Peyer's patch (tissue), 4 donors: Measurements from ENCODE around the gene BHLHE40.

Experiments
- POLR2A ChIP-seq, 2 donors: fragments of 450-650 bp; IDR thresholded peaks; one replicate each; pipeline ENCODE4 v1.5.1; 2017; ENCODE audit warnings: antibody characterized with exemption in 2 of 2, mild to moderate bottlenecking in 2 of 2, moderate library complexity in 2 of 2
- TF ChIP-seq, protein P1 (sequence below), 6 experiments: fragments of 450-650 bp in 4 of 6; fragments of 200-600 bp in 2 of 6; sonication (generic) in 1 of 6; IDR thresholded peaks; one replicate each; pipeline ENCODE4 v1.5.1; 2017 to 2019; ENCODE audit warnings: antibody characterized with exemption in 6 of 6, mild to moderate bottlenecking in 3 of 6, moderate library complexity in 1 of 6

DNA sequence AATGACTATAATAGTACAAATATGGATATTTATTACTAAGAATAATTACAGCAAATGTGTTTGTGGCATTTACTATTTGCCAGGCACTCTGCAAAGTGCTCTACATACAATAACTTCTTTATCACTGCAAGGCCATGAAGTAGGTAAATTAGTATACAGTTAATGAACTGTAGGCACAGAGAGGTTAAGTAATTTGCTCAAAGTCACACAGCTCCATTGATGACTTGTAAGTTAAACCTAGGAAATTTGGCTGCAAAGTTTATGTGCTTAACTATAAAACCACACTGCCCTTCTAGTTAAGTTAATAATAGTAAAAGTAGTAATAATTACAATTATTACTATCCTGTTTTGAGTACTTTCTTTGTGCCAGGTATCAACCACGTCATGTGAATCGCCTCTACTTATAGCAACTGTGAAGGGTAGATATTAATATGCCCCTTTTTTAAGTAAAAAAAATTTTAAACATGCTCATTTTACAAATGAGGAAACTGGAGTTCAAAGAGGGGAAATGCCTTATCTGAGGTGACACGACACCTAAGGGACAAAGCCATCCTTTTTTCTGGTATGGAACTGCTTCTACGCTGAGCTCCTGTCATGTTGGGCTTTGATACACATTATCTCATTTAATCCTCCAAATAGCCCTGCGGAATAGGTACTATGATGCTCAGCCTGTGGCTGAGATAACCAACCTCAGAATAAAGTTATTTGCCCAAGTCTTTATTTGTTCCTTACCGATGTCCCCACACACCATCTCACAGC, 8.5 kb downstream of the BHLHE40 start:
- TF ChIP-seq, protein P1, sequence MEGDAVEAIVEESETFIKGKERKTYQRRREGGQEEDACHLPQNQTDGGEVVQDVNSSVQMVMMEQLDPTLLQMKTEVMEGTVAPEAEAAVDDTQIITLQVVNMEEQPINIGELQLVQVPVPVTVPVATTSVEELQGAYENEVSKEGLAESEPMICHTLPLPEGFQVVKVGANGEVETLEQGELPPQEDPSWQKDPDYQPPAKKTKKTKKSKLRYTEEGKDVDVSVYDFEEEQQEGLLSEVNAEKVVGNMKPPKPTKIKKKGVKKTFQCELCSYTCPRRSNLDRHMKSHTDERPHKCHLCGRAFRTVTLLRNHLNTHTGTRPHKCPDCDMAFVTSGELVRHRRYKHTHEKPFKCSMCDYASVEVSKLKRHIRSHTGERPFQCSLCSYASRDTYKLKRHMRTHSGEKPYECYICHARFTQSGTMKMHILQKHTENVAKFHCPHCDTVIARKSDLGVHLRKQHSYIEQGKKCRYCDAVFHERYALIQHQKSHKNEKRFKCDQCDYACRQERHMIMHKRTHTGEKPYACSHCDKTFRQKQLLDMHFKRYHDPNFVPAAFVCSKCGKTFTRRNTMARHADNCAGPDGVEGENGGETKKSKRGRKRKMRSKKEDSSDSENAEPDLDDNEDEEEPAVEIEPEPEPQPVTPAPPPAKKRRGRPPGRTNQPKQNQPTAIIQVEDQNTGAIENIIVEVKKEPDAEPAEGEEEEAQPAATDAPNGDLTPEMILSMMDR (IDR thresholded peaks at IDR 0.05), result no peak
- no peak for TF ChIP-seq POLR2A (IDR thresholded peaks at IDR 0.05)
